NCI-H345 treated with DMSO at 0.1 percent for 48 hours (cell line): ENCODE results near the gene HS6ST3.
"Not testable (repeated sequence)": the region's sequence is repeated elsewhere in the genome, so short reads cannot be mapped to it uniquely, and the experiment has no call there.

Source experiments
- DNase-seq: peaks from one replicate; lab custom pipeline; 2025; ENCODE audit not compliant: unreplicated experiment; lab: John Stamatoyannopoulos, UW

Gene HS6ST3

GRCh38 chr13:96089749-96090239 is at the start of gene HS6ST3:
HS6ST3 (plus strand) TSS chr13:96090107.
- peak; percentile 75 for DNase-seq

DNA sequence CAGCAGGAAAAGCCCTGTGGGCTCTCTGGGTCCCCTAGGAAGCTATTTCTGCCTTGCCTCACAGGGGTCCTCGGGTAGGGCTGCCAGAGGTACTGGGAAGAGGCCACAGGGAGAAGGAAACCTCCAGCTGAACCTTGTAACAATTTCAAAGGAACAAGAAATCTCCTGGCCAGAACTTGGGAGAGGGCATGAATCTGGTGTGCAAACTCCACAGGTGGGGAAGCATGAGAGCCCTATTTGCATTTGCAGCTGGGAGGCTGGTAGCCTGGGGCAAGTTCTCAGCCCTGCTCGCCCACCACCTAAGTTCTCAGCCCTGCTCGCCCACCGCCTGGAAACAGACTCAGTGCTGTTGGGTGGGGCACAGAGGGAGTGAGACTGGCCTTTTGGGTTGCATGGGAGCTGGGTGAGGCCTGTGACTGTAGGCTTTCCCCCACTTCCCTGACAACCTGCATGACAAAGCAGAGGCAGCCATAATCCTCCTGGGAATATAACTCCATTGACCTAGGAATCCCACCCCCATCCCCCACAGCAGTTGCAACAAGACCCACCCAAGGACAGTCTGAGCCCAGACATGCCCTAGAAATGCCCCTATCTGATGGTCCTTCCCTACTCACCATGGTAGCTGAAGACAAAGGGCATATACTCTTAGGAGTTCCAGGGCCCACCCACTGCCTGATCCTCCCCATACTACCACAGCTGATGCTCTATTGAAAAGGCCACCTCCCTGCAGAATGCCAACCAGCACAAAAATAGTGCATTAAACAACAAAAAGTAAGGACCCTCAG is 48.4 kb upstream of the HS6ST3 start:
- DNase-seq = no peak

DNA sequence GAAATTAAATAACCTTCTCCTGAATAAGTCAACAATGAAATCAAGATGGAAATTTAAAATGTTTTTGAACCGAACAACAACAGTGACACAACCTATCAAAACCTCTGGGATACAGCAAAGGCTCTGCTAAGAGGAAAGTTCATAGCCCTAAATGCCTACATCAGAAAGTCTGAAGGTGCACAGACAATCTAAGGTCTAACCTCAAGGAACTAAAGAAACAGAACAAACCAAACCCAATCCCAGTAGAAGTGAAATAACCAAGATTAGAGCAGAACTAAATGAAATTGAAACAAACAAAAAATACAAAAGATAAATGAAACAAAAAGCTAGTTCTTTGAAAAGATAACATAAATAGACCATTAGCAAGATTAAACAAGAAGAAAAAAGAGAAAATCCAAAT is 45.7 kb upstream of the HS6ST3 start:
- no peak for DNase-seq

DNA sequence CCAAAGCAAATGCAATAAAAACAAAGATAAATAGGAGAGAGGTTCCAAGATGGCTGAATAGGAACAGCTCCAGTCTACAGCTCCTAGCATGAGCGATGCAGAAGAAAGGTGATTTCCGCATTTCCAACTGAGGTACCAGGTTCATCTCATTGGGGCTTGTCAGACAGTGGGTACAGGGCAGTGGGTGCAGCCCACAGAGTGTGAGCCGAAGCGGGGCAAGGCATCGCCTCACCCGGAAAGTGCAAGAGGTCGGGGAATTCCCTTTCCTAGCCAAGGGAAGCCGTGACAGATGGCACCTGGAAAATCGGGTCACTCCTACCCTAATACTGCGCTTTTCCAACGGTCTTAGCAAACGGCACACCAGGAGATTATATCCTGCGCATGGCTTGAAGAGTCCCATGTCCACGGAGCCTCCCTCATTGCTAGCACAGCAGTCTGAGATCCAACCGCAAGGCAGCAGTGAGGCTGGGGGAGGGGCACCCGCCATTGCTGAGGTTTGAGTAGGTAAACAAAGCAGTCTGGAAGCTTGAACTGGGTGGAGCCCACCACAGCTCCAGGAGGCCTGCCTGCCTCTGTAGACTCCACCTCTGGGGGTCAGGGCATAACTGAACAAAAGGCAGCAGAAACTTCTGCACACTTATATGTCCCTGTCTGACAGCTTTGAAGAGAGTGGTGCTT is 43.3 kb upstream of the HS6ST3 start:
- DNase-seq = not testable (repeated sequence)

GRCh38 chr13:96050955-96051354 is 39.0 kb upstream of the HS6ST3 start:
- DNase-seq = not testable (repeated sequence)

DNA sequence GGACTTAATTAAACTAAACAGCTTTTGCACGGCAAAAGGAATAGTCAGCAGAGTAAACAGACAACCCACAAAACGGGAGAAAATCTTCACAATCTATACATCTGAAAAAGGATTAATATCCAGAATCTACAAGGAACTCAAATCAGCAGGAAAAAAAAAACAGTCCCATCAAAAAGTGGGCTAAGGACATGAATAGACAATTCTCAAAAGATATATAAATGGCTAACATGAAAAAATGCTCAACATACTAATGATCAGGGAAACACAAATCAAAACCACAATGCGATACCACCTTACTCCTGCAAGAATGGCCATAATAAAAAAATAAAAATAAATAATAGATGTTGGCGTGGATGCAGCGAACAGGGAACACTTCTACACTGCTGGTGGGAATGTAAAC is 38.4 kb upstream of the HS6ST3 start:
- DNase-seq = not testable (repeated sequence)

DNA sequence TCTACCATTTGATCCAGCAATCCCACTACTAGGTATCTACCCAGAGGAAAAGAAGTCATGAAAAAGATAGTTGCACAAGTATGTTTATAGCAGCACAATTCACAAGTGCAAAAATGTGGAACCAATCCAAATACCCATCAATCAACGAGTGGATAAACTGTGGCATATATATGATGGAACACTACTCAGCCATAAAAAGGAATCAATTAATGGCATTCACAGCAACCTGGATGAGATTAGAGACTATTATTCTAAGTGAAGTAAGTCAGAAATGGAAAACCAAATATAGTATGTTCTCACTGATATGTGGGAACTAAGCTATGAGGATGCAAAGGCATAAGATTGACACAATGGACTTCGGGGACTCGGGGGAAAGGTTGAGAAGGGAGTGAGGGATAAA is 38.0 kb upstream of the HS6ST3 start:
- not testable (repeated sequence) for DNase-seq

GRCh38 chr13:96052656-96053002 is 37.3 kb upstream of the HS6ST3 start:
- DNase-seq = peak; percentile 63

DNA sequence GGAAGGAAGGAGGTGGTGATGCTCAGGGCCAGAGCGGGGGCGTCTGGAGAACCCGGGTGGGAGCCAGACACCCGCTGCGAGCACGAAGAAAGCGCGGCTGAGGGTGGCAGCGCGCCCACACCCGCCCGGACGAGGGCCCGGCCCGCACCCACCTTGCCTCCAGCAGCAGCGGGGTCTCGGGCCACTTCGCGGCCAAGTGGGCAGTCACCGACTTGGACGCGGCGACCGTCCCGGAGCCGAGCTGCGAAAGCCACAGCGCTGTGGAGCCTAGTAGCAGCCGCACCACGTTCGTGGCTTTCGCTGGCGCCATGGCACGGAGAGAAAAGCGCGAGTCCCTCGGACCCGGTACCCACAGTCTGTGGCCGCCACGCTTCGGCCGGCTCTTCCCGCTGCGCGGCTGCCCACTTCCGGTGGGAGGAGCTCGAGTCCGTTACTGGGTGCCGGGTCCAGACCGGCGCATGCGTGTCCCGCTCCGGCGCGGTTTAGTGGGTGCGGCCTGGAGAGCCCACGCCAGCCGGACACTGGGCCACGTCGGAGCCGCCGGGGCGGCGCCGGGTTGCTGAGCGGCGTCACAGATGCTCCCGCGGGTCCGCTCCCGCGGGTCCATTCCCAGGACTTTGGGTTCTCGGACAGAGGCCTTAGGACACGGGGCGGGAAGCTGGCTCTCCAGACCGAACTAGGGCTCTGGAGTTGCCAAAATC is 36.8 kb upstream of the HS6ST3 start, which contains the start of gene UGGT2:
Gene UGGT2, minus strand, starts transcription at position 399 of the 701 bp plus-strand sequence. Its CDS starts 89 bp downstream, at position 310.
- peak; percentile 51 for DNase-seq

DNA sequence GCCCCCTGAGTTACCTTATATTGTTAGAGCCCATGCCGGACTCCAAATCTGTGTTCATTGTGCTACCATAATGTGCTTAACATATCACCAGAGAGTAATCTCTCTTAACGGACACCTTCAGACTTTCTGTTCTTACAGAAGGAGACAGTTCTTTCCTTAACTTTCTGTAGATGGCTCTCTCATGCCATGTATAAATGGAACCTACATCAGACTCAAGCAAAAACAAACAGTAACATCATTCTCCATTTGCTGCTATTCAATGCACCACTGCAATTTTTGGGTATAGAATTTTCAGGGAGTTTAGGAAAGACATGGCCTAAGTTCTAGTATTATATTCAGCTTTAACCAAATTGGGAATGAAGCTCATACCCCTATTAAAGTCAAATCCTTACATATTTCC is 24.1 kb upstream of the HS6ST3 start:
- no peak for DNase-seq

DNA sequence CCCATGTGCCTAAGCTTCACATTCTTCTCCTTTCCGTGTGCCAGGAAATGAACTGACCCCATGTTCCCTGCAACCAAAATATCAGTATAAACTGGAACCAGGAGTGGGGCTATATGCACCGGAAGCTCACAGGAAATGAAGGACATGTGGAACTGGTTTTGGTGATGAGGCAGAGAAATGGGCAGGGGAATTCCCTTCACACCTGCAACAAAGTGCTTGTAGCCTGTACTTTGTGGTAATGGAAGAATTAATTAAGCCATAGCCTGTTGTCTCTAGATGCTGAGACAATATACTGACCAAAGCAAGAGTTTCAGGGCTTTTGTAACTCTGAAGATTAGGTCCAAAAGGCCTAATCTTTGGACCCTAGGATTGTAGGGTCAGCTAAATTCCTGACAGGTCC is 21.2 kb upstream of the HS6ST3 start:
- DNase-seq = no peak

DNA sequence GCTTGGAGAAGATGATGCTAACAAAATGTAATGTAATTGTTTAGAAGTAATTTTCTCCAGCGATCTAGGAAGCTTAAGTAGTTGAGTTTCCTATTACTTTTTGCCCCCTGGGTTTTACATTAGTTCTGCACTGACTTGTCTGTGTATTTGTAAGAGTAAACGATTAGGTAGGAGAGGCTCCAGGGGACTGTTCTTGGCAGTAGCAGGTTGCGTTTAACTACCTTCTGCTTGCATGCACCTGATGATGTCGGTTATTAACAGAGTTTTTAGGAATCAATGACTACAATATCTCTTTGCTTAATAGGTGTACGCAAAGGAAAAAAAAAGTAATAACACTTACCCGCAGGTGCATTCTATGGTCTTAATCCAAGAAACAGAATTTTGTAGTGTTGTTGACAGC is 18.4 kb upstream of the HS6ST3 start:
- DNase-seq = no peak

DNA sequence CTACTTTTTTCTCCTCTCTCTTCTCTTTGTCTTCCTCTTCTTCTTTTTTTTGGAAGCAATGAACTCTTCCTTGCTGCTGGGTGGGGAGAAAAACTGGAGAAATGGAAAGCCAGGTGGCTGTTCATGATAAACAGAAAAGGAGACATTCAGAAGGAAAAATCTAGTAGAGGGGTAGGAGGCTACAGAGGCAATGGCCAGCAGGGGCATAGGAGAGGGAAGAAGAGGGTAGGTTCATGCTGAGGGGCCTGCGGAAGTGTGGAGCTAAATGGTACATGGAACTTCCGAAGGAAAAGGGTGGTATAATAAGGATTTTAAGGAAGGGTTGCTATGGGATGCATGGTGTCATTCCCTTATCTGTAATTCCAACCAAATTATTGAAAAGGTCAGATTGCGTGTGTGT is 17.5 kb upstream of the HS6ST3 start:
- DNase-seq = no peak

DNA sequence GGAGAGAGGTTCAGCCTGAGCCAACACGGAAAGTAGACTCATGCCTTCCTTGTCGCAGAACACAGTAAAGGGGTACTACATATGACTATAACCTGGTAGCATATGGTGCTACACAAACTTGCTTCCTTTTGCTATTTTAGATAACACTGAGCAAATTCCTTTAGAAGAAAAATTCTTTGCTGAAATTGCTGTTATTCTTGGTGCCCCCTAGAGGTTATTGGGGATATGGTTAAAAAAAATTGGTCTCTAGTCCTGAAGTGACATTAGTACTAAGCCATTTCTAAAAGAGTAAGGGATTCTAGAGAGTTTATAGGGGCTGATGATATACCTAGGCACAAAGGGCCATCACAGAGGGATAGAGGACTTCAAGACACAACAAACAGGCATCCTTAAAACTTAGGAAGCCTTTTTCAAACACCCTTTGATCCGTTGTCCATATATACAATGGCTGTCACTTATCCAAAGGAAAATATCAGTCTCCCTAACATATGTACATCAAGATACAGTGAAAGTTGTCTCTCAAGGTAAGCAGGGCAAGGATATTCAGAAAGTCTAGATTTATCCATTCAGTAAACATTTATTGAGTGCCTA is 13.9 kb upstream of the HS6ST3 start:
- no peak for DNase-seq

- DNase-seq = no peak
Measured at GRCh38 chr13:96080676-96081075, 9.2 kb upstream of the HS6ST3 start.

DNA sequence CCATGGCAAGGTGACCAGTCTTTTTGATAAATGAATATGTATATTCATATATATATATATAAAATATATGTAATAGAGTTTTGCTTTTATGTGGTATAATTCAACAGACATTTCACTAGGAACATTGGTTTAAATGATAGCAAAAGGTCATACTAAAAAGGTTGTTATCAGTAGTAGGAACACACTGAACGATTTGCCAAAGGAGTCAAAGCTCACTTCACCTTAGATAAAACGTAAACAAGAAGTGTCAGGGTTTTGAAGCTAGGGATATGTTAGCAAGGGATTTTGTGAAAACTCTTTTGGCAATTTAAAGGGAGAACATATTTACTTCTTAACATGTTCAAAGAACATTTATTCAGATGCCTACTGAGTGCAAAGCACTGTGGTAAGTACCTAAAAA is 8.0 kb upstream of the HS6ST3 start:
- no peak for DNase-seq

DNA sequence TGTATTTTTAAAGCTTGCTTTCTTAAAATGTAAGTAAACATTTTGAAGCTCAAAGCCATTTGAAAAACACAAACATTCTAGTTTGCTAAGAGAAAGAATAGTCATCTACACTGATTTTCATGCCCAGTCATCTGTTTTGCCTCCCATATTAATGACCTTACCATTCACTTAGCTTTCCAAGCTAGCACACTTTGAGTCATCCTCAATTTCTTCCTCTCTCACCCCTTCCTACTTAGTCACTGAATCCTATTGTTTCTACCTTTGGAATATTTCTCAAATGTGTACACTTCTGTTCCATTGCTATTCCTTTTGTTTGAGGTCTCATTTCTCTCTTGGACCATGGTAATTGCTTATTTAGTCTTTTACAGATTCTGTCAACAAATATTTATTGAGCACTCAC is 7.3 kb upstream of the HS6ST3 start:
- no peak for DNase-seq

DNA sequence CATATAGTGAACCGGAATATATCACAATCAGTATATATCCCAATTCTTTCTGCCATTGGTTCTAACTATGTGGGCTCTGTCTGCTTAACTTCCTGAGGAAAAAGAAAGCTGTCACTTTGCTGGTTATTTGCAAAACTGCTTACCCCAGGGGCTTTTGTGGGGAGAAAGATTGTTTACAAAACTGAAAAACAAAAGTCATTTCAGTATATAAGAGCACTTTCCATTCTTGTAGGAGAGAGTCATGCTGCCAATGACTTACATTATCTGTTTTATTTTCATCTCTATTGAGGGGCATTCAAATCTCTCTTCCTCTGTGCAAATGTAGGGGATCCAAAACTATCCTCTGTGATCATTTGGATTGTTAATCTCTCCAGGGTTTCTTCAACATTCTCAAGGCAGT is 3.2 kb upstream of the HS6ST3 start:
- DNase-seq = no peak

DNA sequence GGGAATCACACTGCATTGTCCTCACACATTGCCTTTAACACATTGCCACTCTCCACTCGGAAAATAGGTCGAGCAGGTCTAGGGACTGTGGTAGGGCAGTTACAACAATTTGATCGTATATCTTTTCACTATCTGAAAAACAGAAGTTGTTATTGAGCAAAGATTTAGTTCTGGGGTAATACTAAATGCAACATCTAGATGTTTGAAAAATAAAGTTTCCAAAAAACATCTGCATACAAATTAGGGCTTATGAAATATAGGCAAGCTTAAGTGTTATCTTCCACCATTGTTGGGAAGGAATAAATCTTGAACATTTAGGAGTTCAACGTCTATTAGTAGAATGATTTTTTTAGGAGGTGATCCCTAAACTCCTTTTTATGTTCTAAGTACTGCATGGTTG is 768 bp upstream of the HS6ST3 start:
- DNase-seq = no peak

- DNase-seq = no peak
Measured at GRCh38 chr13:96090240-96091101, 564 bp downstream of the HS6ST3 start.
